Tibial artery (tissue), 4 donors: Measurements from ENCODE around the gene NPBWR2.
A peak's percentile ranks its signal among the peaks of the same experiment; 100 is the strongest.

Experiments
- DNase-seq, 2 donors: peaks; one replicate each; pipeline ENCODE4 v3.0.0-alpha.2; 2019
- H3K27ac ChIP-seq, 2 donors: fragments of 200-600 bp; sonication (generic) in 1 of 2; 1 replicate in 1 of 2; 2 replicates in 1 of 2; pipeline ENCODE4 v1.5.1; 2018 to 2019; ENCODE audit warnings: mild to moderate bottlenecking in 1 of 2
- H3K27me3 ChIP-seq, 2 donors: fragments of 200-600 bp; sonication (generic) in 1 of 2; one replicate each; pipeline versions ENCODE4 v1.5.1 to v1.6.0; 2016 to 2019
- H3K36me3 ChIP-seq, 3 donors: fragments of 200-600 bp; sonication (generic) in 2 of 3; one replicate each; pipeline ENCODE4 v1.5.1; 2016 to 2019; ENCODE audit warnings: mild to moderate bottlenecking in 2 of 3
- H3K4me1 ChIP-seq, 4 donors: fragments of 200-600 bp; sonication (generic) in 2 of 4; 1 replicate in 3 of 4; 2 replicates in 1 of 4; pipeline ENCODE4 v1.5.1; 2016 to 2019
- H3K4me3 ChIP-seq, 2 donors: fragments of 200-600 bp; sonication (generic) in 1 of 2; 1 replicate in 1 of 2; 2 replicates in 1 of 2; pipeline ENCODE4 v1.5.1; 2018 to 2019; ENCODE audit warnings: mild to moderate bottlenecking in 2 of 2
- H3K9me3 ChIP-seq, 3 donors: fragments of 200-600 bp; sonication (generic) in 1 of 3; one replicate each; pipeline ENCODE4 v1.5.1; 2016 to 2019
- CTCF ChIP-seq, 2 experiments: fragments of 200-600 bp in 1 of 2; fragments of 450-650 bp in 1 of 2; IDR thresholded peaks; one replicate each; pipeline ENCODE4 v1.5.1; 2017 to 2019; ENCODE audit warnings: antibody characterized with exemption in 2 of 2, mild to moderate bottlenecking in 1 of 2, moderate library complexity in 1 of 2
- intact Hi-C: fragments of 100-400 bp; cut with DNase I; formaldehyde crosslinking; loops from one replicate; pipeline ENCODE4 v1.15.0; 2023; ENCODE audit warnings: low total_unique reads

Gene NPBWR2

GRCh38 chr20:64108731-64109681 lies 1.6 kb upstream of the NPBWR2 start:
- no peak for TF ChIP-seq CTCF (IDR thresholded peaks at IDR 0.05)
- no peaks in the 10 kb centered on the region for H3K9me3 ChIP-seq
- peak in 1 of 2 donors; percentile 55 for DNase-seq
- H3K27me3 ChIP-seq: peaks cover 0 to 44% of the 10 kb centered on the region in 2 donors
- H3K36me3 ChIP-seq: no peaks in the 10 kb centered on the region
- intact Hi-C loops: no loop called here
- H3K27ac ChIP-seq: no peak overlapping the region
- H3K4me1 ChIP-seq: no peaks in the 10 kb centered on the region
- no peak overlapping the region for H3K4me3 ChIP-seq

- intact Hi-C loops: no loop called here
- no peaks in the 10 kb centered on the region for H3K4me1 ChIP-seq
- H3K27ac ChIP-seq: no peak overlapping the region
- H3K4me3 ChIP-seq: no peak overlapping the region
- no peak for TF ChIP-seq CTCF (IDR thresholded peaks at IDR 0.05)
- DNase-seq: peak in 1 of 2 donors; percentile 51
- H3K36me3 ChIP-seq: no peaks in the 10 kb centered on the region
- peaks cover 0 to 54% of the 10 kb centered on the region in 2 donors for H3K27me3 ChIP-seq
- H3K9me3 ChIP-seq: no peaks in the 10 kb centered on the region
Observed at GRCh38 chr20:64107736-64108457, 532 bp upstream of the NPBWR2 start.

- H3K4me3 ChIP-seq: no peak overlapping the region
- peaks cover 0 to 11% (median 6%) of the 10 kb centered on the region in 4 donors for H3K4me1 ChIP-seq
- H3K36me3 ChIP-seq: no peaks in the 10 kb centered on the region
- H3K27me3 ChIP-seq: peaks cover 0 to 68% of the 10 kb centered on the region in 2 donors
- H3K27ac ChIP-seq: no peak overlapping the region
- no peak for TF ChIP-seq CTCF (IDR thresholded peaks at IDR 0.05)
- DNase-seq: peak in 1 of 2 donors; percentile 45
- intact Hi-C loops: no loop called here
- H3K9me3 ChIP-seq: no peaks in the 10 kb centered on the region
Observed at GRCh38 chr20:64106435-64106961, 867 bp downstream of the NPBWR2 start.

GRCh38 chr20:64105846-64106434 lies 1.4 kb downstream of the NPBWR2 start:
- TF ChIP-seq CTCF (IDR thresholded peaks at IDR 0.05): no peak

GRCh38 chr20:64104667-64105451 lies 2.5 kb downstream of the NPBWR2 start:
- no peak overlapping the region for H3K27ac ChIP-seq
- no peak for TF ChIP-seq CTCF (IDR thresholded peaks at IDR 0.05)
- H3K4me1 ChIP-seq: peaks cover 0 to 11% (median 6%) of the 10 kb centered on the region in 4 donors
- H3K36me3 ChIP-seq: no peaks in the 10 kb centered on the region
- H3K27me3 ChIP-seq: peaks cover 0 to 79% of the 10 kb centered on the region in 2 donors
- H3K4me3 ChIP-seq: no peak overlapping the region
- no peaks in the 10 kb centered on the region for H3K9me3 ChIP-seq
- DNase-seq: peak; percentile 15 to 55
- intact Hi-C loops: no loop called here

More at GRCh38 chr20:64105846-64106434, 1.4 kb downstream of the NPBWR2 start:
- Histone ChIP-seq H3K4me3 (no peak overlapping the region), H3K4me1 (peaks cover 0 to 11% (median 6%) of the 10 kb centered on the region in 4 donors), H3K27me3 (peaks cover 0 to 74% of the 10 kb centered on the region in 2 donors), H3K27ac (no peak overlapping the region), H3K9me3 (no peaks in the 10 kb centered on the region), H3K36me3 (no peaks in the 10 kb centered on the region)
- DNase-seq: peak in 1 of 2 donors; percentile 60
- intact Hi-C loops: no loop called here
